Measurements from ENCODE around the gene GPR153.

GPR153 gene

GRCh38 chr1:6247651-6248050 lies 13.2 kb downstream of the GPR153 start:
- DNase-seq = no peak

GRCh38 chr1:6246497-6247467 lies 14.1 kb downstream of the GPR153 start:
- peak; percentile 93 for DNase-seq

- peak; percentile 77 for DNase-seq
Observed at GRCh38 chr1:6245869-6246496, 14.9 kb downstream of the GPR153 start.

- peak; percentile 92 for DNase-seq
Observed at GRCh38 chr1:6245086-6245868, 15.6 kb downstream of the GPR153 start.

GRCh38 chr1:6244401-6245049 lies 16.4 kb downstream of the GPR153 start:
- DNase-seq = no peak

- no peak for DNase-seq
Observed at GRCh38 chr1:6243993-6244392, 16.9 kb downstream of the GPR153 start, which contains the start of gene HES3. Gene HES3 (plus strand): TSS chr1:6244179. CDS start chr1:6244366, 187 bp downstream.

GRCh38 chr1:6243053-6243834 lies 17.7 kb downstream of the GPR153 start:
- no peak for DNase-seq

- DNase-seq = no peak
Observed at GRCh38 chr1:6241887-6242740, 18.8 kb downstream of the GPR153 start.

GRCh38 chr1:6241107-6241886 lies 19.6 kb downstream of the GPR153 start:
- no peak for DNase-seq

- DNase-seq = no peak
Observed at GRCh38 chr1:6239950-6240768, 20.7 kb downstream of the GPR153 start.

- DNase-seq = no peak
Observed at GRCh38 chr1:6239213-6239752, 21.6 kb downstream of the GPR153 start.

GRCh38 chr1:6237093-6237492 lies 23.8 kb downstream of the GPR153 start:
- DNase-seq = no peak

GRCh38 chr1:6235296-6235677 lies 25.6 kb downstream of the GPR153 start:
- DNase-seq = no peak

- DNase-seq = no peak
Observed at GRCh38 chr1:6234502-6235295, 26.2 kb downstream of the GPR153 start.

- no peak for DNase-seq
Observed at GRCh38 chr1:6233376-6233775, 27.5 kb downstream of the GPR153 start.

GRCh38 chr1:6225651-6226050 lies 35.2 kb downstream of the GPR153 start:
- no peak for DNase-seq

GRCh38 chr1:6224718-6225117 lies 36.2 kb downstream of the GPR153 start:
- DNase-seq = no peak

GRCh38 chr1:6223617-6224016 lies 37.3 kb downstream of the GPR153 start:
- no peak for DNase-seq

All from activated effector memory CD4-positive, alpha-beta T cell treated with anti-CD3 and anti-CD28 coated beads, Interleukin-2, amount 50 U/mL, for 16 hours (primary cell).